ENCODE data around the gene INTS1. TPM values are rescaled to one million over a fixed set of nuclear protein-coding genes. Genes with fewer than 3 reads are reported as not detected.

Gene INTS1
- total RNA-seq, 1 experiment from 2014 or later = 122 TPM

- no peak for TF ChIP-seq CTCF (IDR thresholded peaks at IDR 0.05; ENCODE audit: insufficient read depth in 1 of 2, low read depth in 1 of 2, low read length in 1 of 2, severe bottlenecking in 1 of 2, unreplicated experiment in 1 of 2)
- no peaks in the 10 kb centered on the region for H3K4me1 Mint-ChIP-seq (ENCODE audit: low read depth, unreplicated experiment)
- Histone ChIP-seq H3K36me3 (ENCODE audit: control insufficient read depth, insufficient read depth, low read length) (no peaks in the 10 kb centered on the region), H3K9me3 (no peaks in the 10 kb centered on the region), H3K27me3 (replicated peaks; ENCODE audit: control insufficient read depth, insufficient read depth, low read length) (no peaks in the 10 kb centered on the region), H3K4me1 (no peaks in the 10 kb centered on the region), H3K4me3 (ENCODE audit: low read depth, low read length) (no peak overlapping the region)
- ChIA-PET CTCF (no interaction called here), POLR2A (no interaction called here)
- H3K27me3 Mint-ChIP-seq (ENCODE audit: insufficient read depth, unreplicated experiment) = peaks cover 9% of the 10 kb centered on the region
- no TSS peak for BruUV-seq (replicated peaks)
- H3K4me3 Mint-ChIP-seq (ENCODE audit: unreplicated experiment) = no peak overlapping the region
- no peak overlapping the region for H3K27ac Mint-ChIP-seq (ENCODE audit: unreplicated experiment)
- H3K36me3 Mint-ChIP-seq (ENCODE audit: insufficient read depth, unreplicated experiment) = peaks cover 7% of the 10 kb centered on the region
- intact Hi-C loops (cut with micrococcal nuclease; ENCODE audit: unreplicated experiment) = no loop called here
- H3K9me3 Mint-ChIP-seq (ENCODE audit: unreplicated experiment) = no peaks in the 10 kb centered on the region
- no peak for DNase-seq
Measured at GRCh38 chr7:1424041-1424440, 80.1 kb downstream of the INTS1 start.

- Histone ChIP-seq H3K4me3 (ENCODE audit: low read depth, low read length) (no peak overlapping the region), H3K36me3 (ENCODE audit: control insufficient read depth, insufficient read depth, low read length) (no peaks in the 10 kb centered on the region), H3K4me1 (no peaks in the 10 kb centered on the region), H3K9me3 (no peaks in the 10 kb centered on the region), H3K27me3 (replicated peaks; ENCODE audit: control insufficient read depth, insufficient read depth, low read length) (no peaks in the 10 kb centered on the region)
- H3K27me3 Mint-ChIP-seq (ENCODE audit: insufficient read depth, unreplicated experiment) = peaks cover 9% of the 10 kb centered on the region
- ChIA-PET CTCF (interaction anchor here (1.8 kb wide), 1 partner anchor 9 kb away, joined by 13 read pairs; no protein-coding TSS in a partner anchor), POLR2A (no interaction called here)
- intact Hi-C loops (cut with micrococcal nuclease; ENCODE audit: unreplicated experiment) = no loop called here
- H3K9me3 Mint-ChIP-seq (ENCODE audit: unreplicated experiment) = no peaks in the 10 kb centered on the region
- H3K4me3 Mint-ChIP-seq (ENCODE audit: unreplicated experiment) = no peak overlapping the region
- no TSS peak for BruUV-seq (replicated peaks)
- peaks cover 7% of the 10 kb centered on the region for H3K36me3 Mint-ChIP-seq (ENCODE audit: insufficient read depth, unreplicated experiment)
- no peaks in the 10 kb centered on the region for H3K4me1 Mint-ChIP-seq (ENCODE audit: low read depth, unreplicated experiment)
- TF ChIP-seq CTCF (IDR thresholded peaks at IDR 0.05; ENCODE audit: insufficient read depth in 1 of 2, low read depth in 1 of 2, low read length in 1 of 2, severe bottlenecking in 1 of 2, unreplicated experiment in 1 of 2) = no peak
- no peak for DNase-seq
- H3K27ac Mint-ChIP-seq (ENCODE audit: unreplicated experiment) = no peak overlapping the region
Measured at GRCh38 chr7:1423264-1423811, 80.9 kb downstream of the INTS1 start.

- Mint-ChIP-seq H3K4me1 (ENCODE audit: low read depth, unreplicated experiment) (no peaks in the 10 kb centered on the region), H3K9me3 (ENCODE audit: unreplicated experiment) (no peaks in the 10 kb centered on the region), H3K27ac (ENCODE audit: unreplicated experiment) (no peak overlapping the region), H3K36me3 (ENCODE audit: insufficient read depth, unreplicated experiment) (peaks cover 3% of the 10 kb centered on the region), H3K27me3 (ENCODE audit: insufficient read depth, unreplicated experiment) (peaks cover 9% of the 10 kb centered on the region), H3K4me3 (ENCODE audit: unreplicated experiment) (no peak overlapping the region)
- BruUV-seq (replicated peaks) = no TSS peak
- Histone ChIP-seq H3K27me3 (replicated peaks; ENCODE audit: control insufficient read depth, insufficient read depth, low read length) (no peaks in the 10 kb centered on the region), H3K36me3 (ENCODE audit: control insufficient read depth, insufficient read depth, low read length) (no peaks in the 10 kb centered on the region), H3K9me3 (no peaks in the 10 kb centered on the region), H3K4me3 (ENCODE audit: low read depth, low read length) (no peak overlapping the region), H3K4me1 (no peaks in the 10 kb centered on the region)
- POLR2A ChIA-PET = no interaction called here
- intact Hi-C loops (cut with micrococcal nuclease; ENCODE audit: unreplicated experiment) = no loop called here
- no peak for TF ChIP-seq CTCF (IDR thresholded peaks at IDR 0.05; ENCODE audit: insufficient read depth in 1 of 2, low read depth in 1 of 2, low read length in 1 of 2, severe bottlenecking in 1 of 2, unreplicated experiment in 1 of 2)
- no peak for DNase-seq
- CTCF ChIA-PET = interaction anchor here (1.8 kb wide), 1 partner anchor 9 kb away, joined by 13 read pairs; no protein-coding TSS in a partner anchor
Measured at GRCh38 chr7:1422512-1423263, 81.5 kb downstream of the INTS1 start.
